ENCODE measurements around the gene CCDC28B. TPM values are rescaled to one million over a fixed set of nuclear protein-coding genes. Genes with fewer than 3 reads are reported as not detected.
A peak's percentile ranks its signal among the peaks of the same experiment; 100 is the strongest.
"Not testable (repeated sequence)": the region's sequence is repeated elsewhere in the genome, so short reads cannot be mapped to it uniquely, and the experiment has no call there.

Gene CCDC28B
- polyA plus RNA-seq (2013), result 25.8 TPM

DNA sequence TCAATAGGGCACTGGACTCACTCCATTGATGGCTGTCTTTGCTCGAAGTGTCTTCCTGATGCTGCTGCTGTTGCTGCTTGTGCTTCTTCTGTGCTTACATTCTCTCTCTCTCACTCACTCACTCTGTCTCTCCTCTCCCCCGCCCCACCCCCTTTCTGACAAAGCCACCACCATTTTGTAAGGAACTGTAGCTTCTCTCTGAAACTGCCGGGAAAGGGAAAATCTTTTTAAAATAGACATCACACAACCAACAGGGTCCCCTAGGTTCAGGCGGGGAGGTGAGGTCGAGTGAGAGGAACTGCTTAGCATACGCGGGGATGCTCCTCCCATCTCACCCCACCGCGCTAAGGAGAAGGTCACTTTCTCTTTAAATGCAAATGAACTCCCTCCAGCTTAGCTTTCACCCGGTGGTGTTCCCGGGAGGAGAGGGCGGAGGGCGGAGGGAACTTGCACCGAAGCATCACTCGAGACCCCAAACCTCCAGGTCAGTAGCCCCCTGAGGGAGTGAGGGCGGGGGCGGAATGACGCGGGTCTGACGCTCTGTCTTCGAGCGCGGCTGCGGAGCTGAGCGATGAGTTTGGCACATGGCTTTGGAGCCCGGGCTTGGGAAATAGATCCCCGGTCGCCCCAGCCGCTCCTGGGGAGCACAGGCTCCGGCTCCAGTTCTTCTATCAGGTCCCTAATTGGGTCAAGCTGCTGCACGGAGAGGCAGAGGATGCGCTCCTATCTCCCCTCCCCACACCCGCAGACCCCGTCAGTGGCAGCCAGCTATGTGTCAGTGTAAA is at the start of gene CCDC28B:
CCDC28B (plus strand) TSS at position 370 of the 785 bp plus-strand sequence. CDS start 1,341 bp downstream, outside the sequence.
- peaks cover 0 to 36% (median 30%) of the 10 kb centered on the region in 4 experiments for H3K36me3 ChIP-seq (ENCODE audit: control insufficient read depth in 4 of 4, insufficient read depth in 4 of 4, low read length in 3 of 4)
- H3K27ac ChIP-seq (ENCODE audit: insufficient read depth in 1 of 2, low read depth in 1 of 2, low read length in 2 of 2, poor library complexity in 1 of 2, severe bottlenecking in 2 of 2), result peak within 1 kb of the TSS; percentile 51 to 67
- WGBS (ENCODE audit: insufficient coverage), result 1% methylated on average over 24 of the region's 34 CpGs
- POLR2A ChIA-PET, result interaction anchor here (0.9 kb wide), 1 partner anchor 13 kb away, joined by 3 read pairs; no protein-coding TSS in a partner anchor
- DNase-seq, result peak in 2 of 3 donors; percentile 55 to 66
- peaks cover 3 to 47% (median 41%) of the 10 kb centered on the region in 4 experiments for H3K4me1 ChIP-seq (ENCODE audit: control extremely low read depth in 1 of 4, control insufficient read depth in 4 of 4, insufficient read depth in 4 of 4, low read length in 3 of 4)
- H3K27me3 ChIP-seq (replicated peaks in 2 of 5; ENCODE audit: control insufficient read depth in 4 of 5, insufficient read depth in 5 of 5, low read length in 4 of 5), result no peaks in the 10 kb centered on the region
- no peaks in the 10 kb centered on the region for H3K9me3 ChIP-seq (ENCODE audit: control extremely low read depth in 1 of 5, control insufficient read depth in 4 of 5, insufficient read depth in 2 of 5, low read depth in 1 of 5, low read length in 4 of 5)
- CTCF ChIA-PET, result interaction anchor here (0.8 to 8.7 kb wide), 7 partner anchors 8 to 100 kb away, joined by 3 to 48 read pairs (median 5); no protein-coding TSS in a partner anchor
- H3K4me3 ChIP-seq (ENCODE audit: control insufficient read depth in 1 of 7, extremely low read depth in 1 of 7, insufficient read depth in 4 of 7, low read depth in 2 of 7, low read length in 6 of 7), result peak within 1 kb of the TSS; percentile 44 to 80 (median 67)

GRCh38 chr1:32150847-32151246 is 49.5 kb upstream of the CCDC28B start:
- no peak for DNase-seq
- H3K4me3 ChIP-seq (ENCODE audit: control insufficient read depth in 1 of 7, extremely low read depth in 1 of 7, insufficient read depth in 4 of 7, low read depth in 2 of 7, low read length in 6 of 7), result no peak overlapping the region
- peaks cover 0 to 20% (median 5%) of the 10 kb centered on the region in 5 experiments for H3K9me3 ChIP-seq (ENCODE audit: control extremely low read depth in 1 of 5, control insufficient read depth in 4 of 5, insufficient read depth in 2 of 5, low read depth in 1 of 5, low read length in 4 of 5)
- peaks cover 2 to 19% (median 12%) of the 10 kb centered on the region in 4 experiments for H3K36me3 ChIP-seq (ENCODE audit: control insufficient read depth in 4 of 4, insufficient read depth in 4 of 4, low read length in 3 of 4)
- 95% methylated on average over 7 of the region's 9 CpGs for WGBS (ENCODE audit: insufficient coverage)
- ChIA-PET CTCF (interaction anchor here (0.5 to 1.2 kb wide), 2 partner anchors 12 to 41 kb away, joined by 3 to 4 read pairs; no protein-coding TSS in a partner anchor), POLR2A (interaction anchor here (0.7 kb wide), 1 partner anchor 17 kb away, joined by 3 read pairs; no protein-coding TSS in a partner anchor)
- no peaks in the 10 kb centered on the region for H3K27me3 ChIP-seq (replicated peaks in 2 of 5; ENCODE audit: control insufficient read depth in 4 of 5, insufficient read depth in 5 of 5, low read length in 4 of 5)
- no peaks in the 10 kb centered on the region for H3K4me1 ChIP-seq (ENCODE audit: control extremely low read depth in 1 of 4, control insufficient read depth in 4 of 4, insufficient read depth in 4 of 4, low read length in 3 of 4)
- no peak overlapping the region for H3K27ac ChIP-seq (ENCODE audit: insufficient read depth in 1 of 2, low read depth in 1 of 2, low read length in 2 of 2, poor library complexity in 1 of 2, severe bottlenecking in 2 of 2)

DNA sequence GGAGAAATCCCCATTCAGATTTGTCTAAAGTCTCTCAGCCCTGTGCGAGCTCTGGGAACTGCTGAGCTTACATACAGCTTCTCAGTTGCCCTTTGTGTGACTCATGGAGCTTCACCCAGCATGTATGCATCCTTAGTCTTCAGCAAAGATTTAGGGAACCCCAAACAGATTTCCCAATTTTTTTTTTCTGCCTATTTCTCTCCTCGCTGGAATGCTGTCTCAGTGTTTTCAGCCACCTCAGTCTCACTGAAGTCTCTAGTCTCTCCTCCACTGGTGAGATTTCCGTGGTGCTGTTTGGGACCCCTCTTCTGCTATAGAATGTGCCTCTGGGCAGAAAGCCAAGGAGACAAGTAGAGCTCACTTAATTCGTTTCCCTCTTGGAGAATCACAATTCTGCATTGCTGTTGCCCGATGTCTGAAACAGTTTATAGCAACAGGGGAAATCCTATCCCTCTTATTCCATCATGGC is 49.0 kb upstream of the CCDC28B start:
- no peak overlapping the region for H3K4me3 ChIP-seq (ENCODE audit: control insufficient read depth in 1 of 7, extremely low read depth in 1 of 7, insufficient read depth in 4 of 7, low read depth in 2 of 7, low read length in 6 of 7)
- no peaks in the 10 kb centered on the region for H3K27me3 ChIP-seq (replicated peaks in 2 of 5; ENCODE audit: control insufficient read depth in 4 of 5, insufficient read depth in 5 of 5, low read length in 4 of 5)
- ChIA-PET POLR2A (interaction anchor here (0.7 kb wide), 1 partner anchor 17 kb away, joined by 3 read pairs; no protein-coding TSS in a partner anchor), CTCF (interaction anchor here (0.5 kb wide), 1 partner anchor 41 kb away, joined by 4 read pairs; no protein-coding TSS in a partner anchor)
- H3K27ac ChIP-seq (ENCODE audit: insufficient read depth in 1 of 2, low read depth in 1 of 2, low read length in 2 of 2, poor library complexity in 1 of 2, severe bottlenecking in 2 of 2), result no peak overlapping the region
- no peak for DNase-seq
- WGBS (ENCODE audit: insufficient coverage), result 100% methylated on average over 3 of the region's 5 CpGs
- H3K4me1 ChIP-seq (ENCODE audit: control extremely low read depth in 1 of 4, control insufficient read depth in 4 of 4, insufficient read depth in 4 of 4, low read length in 3 of 4), result no peaks in the 10 kb centered on the region
- peaks cover 7 to 24% (median 16%) of the 10 kb centered on the region in 4 experiments for H3K36me3 ChIP-seq (ENCODE audit: control insufficient read depth in 4 of 4, insufficient read depth in 4 of 4, low read length in 3 of 4)
- H3K9me3 ChIP-seq (ENCODE audit: control extremely low read depth in 1 of 5, control insufficient read depth in 4 of 5, insufficient read depth in 2 of 5, low read depth in 1 of 5, low read length in 4 of 5), result peaks cover 0 to 20% (median 5%) of the 10 kb centered on the region in 5 experiments

DNA sequence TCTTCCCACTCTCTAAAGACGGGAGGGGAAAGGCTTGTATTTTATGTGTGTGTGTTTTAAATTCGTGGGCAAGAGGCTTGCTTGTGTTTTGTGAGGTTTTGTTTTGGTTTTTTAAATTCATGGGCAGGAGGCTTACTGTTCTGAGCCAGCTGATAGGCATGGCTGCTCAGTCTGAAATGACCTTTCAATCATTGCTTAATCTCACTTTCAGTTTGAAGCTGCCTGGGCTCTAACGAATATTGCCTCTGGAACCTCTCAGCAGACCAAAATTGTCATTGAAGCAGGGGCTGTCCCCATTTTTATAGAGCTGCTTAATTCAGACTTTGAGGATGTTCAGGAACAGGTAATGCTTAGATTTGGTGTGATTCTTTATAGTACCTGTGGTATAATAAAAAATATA is 41.2 kb upstream of the CCDC28B start:
- 100% methylated on average over 2 of the region's 3 CpGs for WGBS (ENCODE audit: insufficient coverage)
- Histone ChIP-seq H3K36me3 (ENCODE audit: control insufficient read depth in 4 of 4, insufficient read depth in 4 of 4, low read length in 3 of 4) (peaks cover 39 to 84% (median 64%) of the 10 kb centered on the region in 4 experiments), H3K27me3 (replicated peaks in 2 of 5; ENCODE audit: control insufficient read depth in 4 of 5, insufficient read depth in 5 of 5, low read length in 4 of 5) (no peaks in the 10 kb centered on the region), H3K4me1 (ENCODE audit: control extremely low read depth in 1 of 4, control insufficient read depth in 4 of 4, insufficient read depth in 4 of 4, low read length in 3 of 4) (no peaks in the 10 kb centered on the region), H3K4me3 (ENCODE audit: control insufficient read depth in 1 of 7, extremely low read depth in 1 of 7, insufficient read depth in 4 of 7, low read depth in 2 of 7, low read length in 6 of 7) (no peak overlapping the region), H3K9me3 (ENCODE audit: control extremely low read depth in 1 of 5, control insufficient read depth in 4 of 5, insufficient read depth in 2 of 5, low read depth in 1 of 5, low read length in 4 of 5) (no peaks in the 10 kb centered on the region), H3K27ac (ENCODE audit: insufficient read depth in 1 of 2, low read depth in 1 of 2, low read length in 2 of 2, poor library complexity in 1 of 2, severe bottlenecking in 2 of 2) (no peak overlapping the region)
- ChIA-PET POLR2A (interaction anchor here (0.6 kb wide), 1 partner anchor 21 kb away, joined by 5 read pairs; no protein-coding TSS in a partner anchor), CTCF (no interaction called here)
- DNase-seq, result no peak

GRCh38 chr1:32163405-32163804 is 37.0 kb upstream of the CCDC28B start:
- Histone ChIP-seq H3K4me3 (ENCODE audit: control insufficient read depth in 1 of 7, extremely low read depth in 1 of 7, insufficient read depth in 4 of 7, low read depth in 2 of 7, low read length in 6 of 7) (no peak overlapping the region), H3K4me1 (ENCODE audit: control extremely low read depth in 1 of 4, control insufficient read depth in 4 of 4, insufficient read depth in 4 of 4, low read length in 3 of 4) (no peaks in the 10 kb centered on the region), H3K9me3 (ENCODE audit: control extremely low read depth in 1 of 5, control insufficient read depth in 4 of 5, insufficient read depth in 2 of 5, low read depth in 1 of 5, low read length in 4 of 5) (no peaks in the 10 kb centered on the region), H3K27ac (ENCODE audit: insufficient read depth in 1 of 2, low read depth in 1 of 2, low read length in 2 of 2, poor library complexity in 1 of 2, severe bottlenecking in 2 of 2) (no peak overlapping the region), H3K36me3 (ENCODE audit: control insufficient read depth in 4 of 4, insufficient read depth in 4 of 4, low read length in 3 of 4) (peaks cover 21 to 78% (median 61%) of the 10 kb centered on the region in 4 experiments), H3K27me3 (replicated peaks in 2 of 5; ENCODE audit: control insufficient read depth in 4 of 5, insufficient read depth in 5 of 5, low read length in 4 of 5) (no peaks in the 10 kb centered on the region)
- DNase-seq, result no peak
- ChIA-PET CTCF (interaction anchor here (0.8 to 1.1 kb wide), 2 partner anchors 10 to 40 kb away, joined by 3 to 5 read pairs; no protein-coding TSS in a partner anchor), POLR2A (interaction anchor here (0.7 to 1.0 kb wide), 2 partner anchors 14 to 98 kb away, joined by 3 to 4 read pairs; no protein-coding TSS in a partner anchor)
- WGBS (ENCODE audit: insufficient coverage), result no CpG with 5 or more reads among the region's 2 CpGs

- POLR2A ChIA-PET; CTCF ChIA-PET; H3K4me1 ChIP-seq (ENCODE audit: control extremely low read depth in 1 of 4, control insufficient read depth in 4 of 4, insufficient read depth in 4 of 4, low read length in 3 of 4); DNase-seq; H3K4me3 ChIP-seq (ENCODE audit: control insufficient read depth in 1 of 7, extremely low read depth in 1 of 7, insufficient read depth in 4 of 7, low read depth in 2 of 7, low read length in 6 of 7); H3K27me3 ChIP-seq (replicated peaks in 2 of 5; ENCODE audit: control insufficient read depth in 4 of 5, insufficient read depth in 5 of 5, low read length in 4 of 5); H3K27ac ChIP-seq (ENCODE audit: insufficient read depth in 1 of 2, low read depth in 1 of 2, low read length in 2 of 2, poor library complexity in 1 of 2, severe bottlenecking in 2 of 2); H3K9me3 ChIP-seq (ENCODE audit: control extremely low read depth in 1 of 5, control insufficient read depth in 4 of 5, insufficient read depth in 2 of 5, low read depth in 1 of 5, low read length in 4 of 5): not testable (repeated sequence)
- WGBS (ENCODE audit: insufficient coverage), result 100% methylated on average over 6 of the region's 10 CpGs
- peaks cover 26 to 77% (median 63%) of the 10 kb centered on the region in 4 experiments for H3K36me3 ChIP-seq (ENCODE audit: control insufficient read depth in 4 of 4, insufficient read depth in 4 of 4, low read length in 3 of 4)
These were observed 34.8 kb upstream of the CCDC28B start for GRCh38 chr1:32165633-32166032.
